Retinal pigment epithelial cell (primary cell): Measurements from ENCODE around the gene TAF11.

Source experiments
- DNase-seq: peaks from one replicate; pipeline ENCODE4 v3.0.0-alpha.2; 2010; ENCODE audit warnings: low read depth
- H3K4me3 ChIP-seq: 2 replicates; pipeline ENCODE4 v1.5.1; 2011; ENCODE audit warnings: mild to moderate bottlenecking, low read length, control low read depth, moderate library complexity
- TF ChIP-seq, protein P1 (sequence below): conservative IDR thresholded peaks from 2 replicates; pipeline ENCODE4 v1.5.1; 2011; ENCODE audit warnings: low read depth, low read length, control low read depth, inconsistent platforms

The TAF11 gene

DNA sequence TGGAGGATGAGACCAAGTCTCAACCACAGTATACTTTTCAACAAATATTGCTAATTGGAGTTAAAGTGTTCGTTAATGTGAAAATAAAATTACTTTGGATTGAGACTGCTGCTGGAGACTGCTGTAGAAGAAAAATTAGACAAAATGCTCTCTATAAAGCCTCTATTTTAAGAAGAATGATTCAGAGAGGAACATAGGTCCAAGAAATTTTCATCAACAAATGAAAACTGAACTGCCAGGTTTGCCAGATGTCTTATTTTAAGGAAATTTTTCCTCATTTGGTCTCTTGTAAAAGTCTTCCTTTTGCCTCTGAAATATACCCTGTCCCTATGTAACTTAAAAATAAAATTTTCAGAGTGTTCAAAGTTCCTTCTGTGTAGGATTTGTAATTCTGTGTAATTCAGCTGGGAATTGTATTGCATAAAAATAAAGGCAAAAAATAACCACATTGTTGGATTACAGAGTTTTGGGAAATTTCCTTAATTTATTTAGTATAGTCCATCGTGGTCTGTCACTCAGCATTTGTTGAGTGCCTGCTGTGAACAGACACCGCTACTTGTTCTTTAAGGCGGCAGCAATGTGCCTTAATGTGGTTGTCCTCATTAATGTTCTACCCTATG lies 28.6 kb upstream of the TAF11 start:
- TF ChIP-seq, protein P1, sequence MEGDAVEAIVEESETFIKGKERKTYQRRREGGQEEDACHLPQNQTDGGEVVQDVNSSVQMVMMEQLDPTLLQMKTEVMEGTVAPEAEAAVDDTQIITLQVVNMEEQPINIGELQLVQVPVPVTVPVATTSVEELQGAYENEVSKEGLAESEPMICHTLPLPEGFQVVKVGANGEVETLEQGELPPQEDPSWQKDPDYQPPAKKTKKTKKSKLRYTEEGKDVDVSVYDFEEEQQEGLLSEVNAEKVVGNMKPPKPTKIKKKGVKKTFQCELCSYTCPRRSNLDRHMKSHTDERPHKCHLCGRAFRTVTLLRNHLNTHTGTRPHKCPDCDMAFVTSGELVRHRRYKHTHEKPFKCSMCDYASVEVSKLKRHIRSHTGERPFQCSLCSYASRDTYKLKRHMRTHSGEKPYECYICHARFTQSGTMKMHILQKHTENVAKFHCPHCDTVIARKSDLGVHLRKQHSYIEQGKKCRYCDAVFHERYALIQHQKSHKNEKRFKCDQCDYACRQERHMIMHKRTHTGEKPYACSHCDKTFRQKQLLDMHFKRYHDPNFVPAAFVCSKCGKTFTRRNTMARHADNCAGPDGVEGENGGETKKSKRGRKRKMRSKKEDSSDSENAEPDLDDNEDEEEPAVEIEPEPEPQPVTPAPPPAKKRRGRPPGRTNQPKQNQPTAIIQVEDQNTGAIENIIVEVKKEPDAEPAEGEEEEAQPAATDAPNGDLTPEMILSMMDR, result no peak
- DNase-seq, result no peak
- no peak overlapping the region for H3K4me3 ChIP-seq

DNA sequence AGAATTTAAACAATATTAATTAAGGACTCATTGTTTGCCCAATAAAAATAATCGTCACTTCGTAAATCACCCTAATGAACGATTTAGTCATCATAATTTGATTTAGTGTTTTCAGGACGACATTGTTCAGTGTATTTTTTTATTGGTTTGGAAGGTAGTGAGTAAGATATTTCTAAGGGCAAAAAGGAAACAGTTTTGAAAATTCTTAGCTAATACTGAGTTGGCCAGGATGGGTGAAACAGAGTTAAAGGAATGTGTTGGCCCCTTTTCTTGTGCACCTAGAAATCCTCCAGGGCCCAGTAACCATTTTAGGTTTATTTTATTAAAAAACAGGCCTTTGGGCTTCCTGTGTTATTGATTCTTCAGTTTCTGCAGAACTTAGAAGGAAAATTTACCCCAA lies 26.5 kb upstream of the TAF11 start:
- no peak overlapping the region for H3K4me3 ChIP-seq
- no peak for DNase-seq
- TF ChIP-seq, protein P1, result no peak

DNA sequence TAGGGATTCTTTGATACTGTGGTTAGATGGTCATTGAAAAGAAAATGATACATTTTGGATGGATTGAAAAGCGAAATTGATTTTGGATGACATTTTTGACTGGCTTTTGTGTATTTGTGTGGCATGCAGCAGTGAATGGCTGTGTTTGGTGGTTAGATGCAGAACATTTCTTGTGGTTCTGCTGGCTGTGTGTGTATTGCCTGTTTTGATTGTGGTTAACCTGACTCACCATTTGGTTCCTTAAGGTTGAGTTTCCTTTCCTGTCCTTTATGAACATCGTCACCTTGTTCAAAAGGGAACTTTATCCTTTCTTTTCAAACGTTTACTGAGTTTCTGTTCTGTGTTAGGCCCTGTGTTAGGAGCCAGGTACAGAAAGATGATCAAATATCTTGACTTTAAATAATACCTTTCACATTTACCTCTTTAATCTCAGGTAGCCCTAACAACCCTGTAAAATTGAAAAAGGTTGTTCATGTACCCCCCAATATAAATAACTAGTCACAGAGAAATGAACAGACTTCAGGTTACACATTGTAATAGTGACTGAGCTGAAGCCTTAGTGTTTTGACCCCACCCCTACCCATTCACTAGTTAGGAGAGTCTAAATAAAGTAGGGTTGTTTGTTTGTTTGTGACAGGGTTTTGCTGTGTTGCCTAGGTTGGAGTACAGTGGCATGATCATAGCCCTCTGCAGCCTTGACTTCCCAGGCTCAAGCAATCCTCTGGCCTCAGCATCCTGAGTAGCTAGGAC lies 25.0 kb upstream of the TAF11 start:
- no peak overlapping the region for H3K4me3 ChIP-seq
- no peak for DNase-seq
- TF ChIP-seq, protein P1, result no peak

GRCh38 chr6:34911822-34912221 lies 24.0 kb upstream of the TAF11 start:
- TF ChIP-seq, protein P1, result no peak
- no peak overlapping the region for H3K4me3 ChIP-seq
- DNase-seq, result no peak

DNA sequence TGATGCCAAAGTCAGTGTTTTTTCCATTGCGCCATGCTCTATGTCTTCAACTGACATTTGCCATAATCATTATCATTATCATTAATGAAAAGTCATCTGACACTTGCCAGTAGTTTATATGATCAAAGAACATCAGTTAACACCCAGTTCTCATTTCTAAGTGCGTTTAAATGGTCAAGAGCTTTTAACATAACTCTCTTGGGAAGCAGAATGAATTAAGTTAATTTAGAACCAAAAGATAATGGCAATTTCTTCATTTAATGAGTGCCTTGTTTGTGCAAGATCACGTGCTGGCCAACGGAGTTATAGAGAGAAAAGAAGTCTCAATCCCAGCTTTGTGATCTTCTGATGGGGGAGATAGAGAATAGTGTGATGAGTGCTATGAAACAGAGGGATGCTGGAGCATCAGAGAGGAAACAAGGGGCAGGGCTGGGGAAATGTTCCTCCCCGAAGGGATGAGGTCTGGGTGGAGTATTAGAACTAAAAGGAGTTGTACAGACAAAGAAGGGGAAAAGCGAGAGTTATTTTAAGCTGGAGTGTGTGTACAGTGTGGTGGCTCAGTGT lies 21.6 kb upstream of the TAF11 start:
- no peak for DNase-seq
- H3K4me3 ChIP-seq, result no peak overlapping the region
- TF ChIP-seq, protein P1, result no peak

- no peak overlapping the region for H3K4me3 ChIP-seq
- TF ChIP-seq, protein P1, result no peak
- DNase-seq, result no peak
Observed at GRCh38 chr6:34908194-34908593, 20.4 kb upstream of the TAF11 start.

DNA sequence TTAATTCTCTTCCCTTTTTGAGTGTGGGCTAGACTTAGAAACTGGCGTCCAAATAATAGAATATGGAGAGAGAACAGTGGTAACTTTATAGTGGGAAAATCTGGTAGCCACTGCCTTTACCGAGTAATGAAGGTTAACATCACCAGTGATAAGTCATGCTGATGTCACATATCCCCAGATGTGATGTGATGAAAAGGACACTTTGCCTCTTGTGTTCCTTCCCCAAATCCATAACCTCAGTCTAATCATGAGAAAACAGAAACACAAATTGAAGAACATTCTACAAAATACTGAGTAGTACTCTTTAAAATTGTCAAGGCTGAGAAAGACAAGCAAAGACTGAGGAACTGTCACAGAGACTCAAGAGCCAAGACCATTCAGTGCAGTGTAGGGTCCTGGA lies 19.0 kb upstream of the TAF11 start:
- no peak overlapping the region for H3K4me3 ChIP-seq
- no peak for DNase-seq
- TF ChIP-seq, protein P1, result no peak
